ENCODE results near the gene SLIT3. TPM values are rescaled to one million over a fixed set of nuclear protein-coding genes. Genes with fewer than 3 reads are reported as not detected.

Gene SLIT3
- total RNA-seq, 2 experiments from 2014 or later = not detected

DNA sequence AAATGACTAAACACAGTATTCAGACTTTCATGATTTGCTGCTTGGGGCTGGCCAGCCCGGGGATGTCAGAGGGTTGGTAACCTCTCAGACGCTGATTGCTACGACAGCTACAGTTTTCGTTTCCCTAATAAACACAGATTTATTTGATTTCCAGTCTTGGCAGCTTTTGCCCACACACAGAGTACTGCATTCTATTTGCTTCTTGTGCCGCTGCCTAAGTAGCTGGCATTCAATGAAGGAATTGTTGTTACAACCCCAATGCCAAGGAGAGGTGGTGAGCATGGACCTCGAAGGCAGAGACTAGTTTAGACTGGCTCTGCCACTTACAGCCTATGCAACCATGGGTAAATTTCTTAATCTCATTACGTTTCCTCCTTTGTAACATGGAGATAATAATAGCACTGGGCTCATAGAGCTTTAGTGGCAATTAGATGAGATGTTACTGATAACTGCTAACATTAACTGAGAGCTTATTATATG, 474.7 kb downstream of the SLIT3 start:
- intact Hi-C loops (cut with DNase I, micrococcal nuclease) = no loop called here
- Histone ChIP-seq H3K27ac (ENCODE audit: low read depth in 1 of 2, low read length in 2 of 2) (no peak overlapping the region), H3K36me3 (ENCODE audit: insufficient read depth, low read length) (no peaks in the 10 kb centered on the region), H3K9me3 (ENCODE audit: control insufficient read depth in 1 of 2, insufficient read depth in 1 of 2, low read length in 2 of 2) (no peaks in the 10 kb centered on the region), H3K4me3 (ENCODE audit: low read length) (no peak overlapping the region), H3K27me3 (ENCODE audit: control insufficient read depth in 1 of 2, insufficient read depth in 2 of 2, low read length in 2 of 2) (no peaks in the 10 kb centered on the region), H3K4me1 (ENCODE audit: insufficient read depth, low read length) (no peaks in the 10 kb centered on the region)
- no peak overlapping the region for H3K4me3 Mint-ChIP-seq
- ChIA-PET CTCF (no interaction called here), POLR2A (no interaction called here)
- ATAC-seq (ENCODE audit: poor library complexity) (no peak), DNase-seq (no peak)
- H3K27ac Mint-ChIP-seq = no peak overlapping the region
- H3K36me3 Mint-ChIP-seq (ENCODE audit: low read depth) = no peaks in the 10 kb centered on the region
- H3K9me3 Mint-ChIP-seq = no peaks in the 10 kb centered on the region
- H3K4me1 Mint-ChIP-seq (ENCODE audit: low read depth) = no peaks in the 10 kb centered on the region
- TF ChIP-seq, protein P1, sequence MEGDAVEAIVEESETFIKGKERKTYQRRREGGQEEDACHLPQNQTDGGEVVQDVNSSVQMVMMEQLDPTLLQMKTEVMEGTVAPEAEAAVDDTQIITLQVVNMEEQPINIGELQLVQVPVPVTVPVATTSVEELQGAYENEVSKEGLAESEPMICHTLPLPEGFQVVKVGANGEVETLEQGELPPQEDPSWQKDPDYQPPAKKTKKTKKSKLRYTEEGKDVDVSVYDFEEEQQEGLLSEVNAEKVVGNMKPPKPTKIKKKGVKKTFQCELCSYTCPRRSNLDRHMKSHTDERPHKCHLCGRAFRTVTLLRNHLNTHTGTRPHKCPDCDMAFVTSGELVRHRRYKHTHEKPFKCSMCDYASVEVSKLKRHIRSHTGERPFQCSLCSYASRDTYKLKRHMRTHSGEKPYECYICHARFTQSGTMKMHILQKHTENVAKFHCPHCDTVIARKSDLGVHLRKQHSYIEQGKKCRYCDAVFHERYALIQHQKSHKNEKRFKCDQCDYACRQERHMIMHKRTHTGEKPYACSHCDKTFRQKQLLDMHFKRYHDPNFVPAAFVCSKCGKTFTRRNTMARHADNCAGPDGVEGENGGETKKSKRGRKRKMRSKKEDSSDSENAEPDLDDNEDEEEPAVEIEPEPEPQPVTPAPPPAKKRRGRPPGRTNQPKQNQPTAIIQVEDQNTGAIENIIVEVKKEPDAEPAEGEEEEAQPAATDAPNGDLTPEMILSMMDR (IDR thresholded peaks at IDR 0.05) = no peak
- no peaks in the 10 kb centered on the region for H3K27me3 Mint-ChIP-seq

DNA sequence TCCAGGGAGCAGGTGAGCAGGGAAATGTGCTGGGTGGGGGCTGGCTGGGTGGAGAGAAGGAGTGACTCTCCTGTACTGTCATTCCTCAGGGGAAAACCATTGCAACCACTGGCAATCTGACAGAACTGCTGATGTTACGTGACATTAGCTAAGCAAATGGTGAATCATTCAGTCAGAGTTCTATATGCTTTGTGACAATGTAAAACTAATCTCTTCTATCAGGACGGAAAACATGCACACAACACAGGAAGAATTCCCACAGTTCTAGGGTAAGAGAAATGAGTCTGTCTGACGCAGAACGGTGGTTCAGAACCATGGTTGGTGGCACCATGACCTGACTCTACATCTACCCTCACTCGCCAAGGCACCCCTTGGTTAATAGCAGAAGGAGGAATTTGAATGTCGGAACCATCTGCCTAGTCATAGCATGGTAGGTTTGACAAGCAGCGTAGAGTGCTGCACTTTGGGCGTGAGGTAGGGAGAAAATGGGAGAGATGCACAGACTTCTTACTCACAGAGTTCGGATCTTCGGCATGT, 478.1 kb downstream of the SLIT3 start:
- H3K27me3 Mint-ChIP-seq = no peaks in the 10 kb centered on the region
- POLR2A ChIA-PET = no interaction called here
- no peaks in the 10 kb centered on the region for H3K4me1 Mint-ChIP-seq (ENCODE audit: low read depth)
- H3K9me3 Mint-ChIP-seq = no peaks in the 10 kb centered on the region
- no peak for ATAC-seq (ENCODE audit: poor library complexity)
- H3K9me3 ChIP-seq (ENCODE audit: control insufficient read depth in 1 of 2, insufficient read depth in 1 of 2, low read length in 2 of 2) = no peaks in the 10 kb centered on the region
- H3K27me3 ChIP-seq (ENCODE audit: control insufficient read depth in 1 of 2, insufficient read depth in 2 of 2, low read length in 2 of 2) = no peaks in the 10 kb centered on the region
- TF ChIP-seq, protein P1 (IDR thresholded peaks at IDR 0.05) = no peak
- no peak overlapping the region for H3K27ac ChIP-seq (ENCODE audit: low read depth in 1 of 2, low read length in 2 of 2)
- intact Hi-C loops (cut with DNase I, micrococcal nuclease) = no loop called here
- no peaks in the 10 kb centered on the region for H3K36me3 Mint-ChIP-seq (ENCODE audit: low read depth)
- DNase-seq = no peak
- no peak overlapping the region for H3K27ac Mint-ChIP-seq
- CTCF ChIA-PET = no interaction called here
- no peak overlapping the region for H3K4me3 Mint-ChIP-seq
- no peaks in the 10 kb centered on the region for H3K4me1 ChIP-seq (ENCODE audit: insufficient read depth, low read length)
- H3K36me3 ChIP-seq (ENCODE audit: insufficient read depth, low read length) = no peaks in the 10 kb centered on the region
- no peak overlapping the region for H3K4me3 ChIP-seq (ENCODE audit: low read length)

DNA sequence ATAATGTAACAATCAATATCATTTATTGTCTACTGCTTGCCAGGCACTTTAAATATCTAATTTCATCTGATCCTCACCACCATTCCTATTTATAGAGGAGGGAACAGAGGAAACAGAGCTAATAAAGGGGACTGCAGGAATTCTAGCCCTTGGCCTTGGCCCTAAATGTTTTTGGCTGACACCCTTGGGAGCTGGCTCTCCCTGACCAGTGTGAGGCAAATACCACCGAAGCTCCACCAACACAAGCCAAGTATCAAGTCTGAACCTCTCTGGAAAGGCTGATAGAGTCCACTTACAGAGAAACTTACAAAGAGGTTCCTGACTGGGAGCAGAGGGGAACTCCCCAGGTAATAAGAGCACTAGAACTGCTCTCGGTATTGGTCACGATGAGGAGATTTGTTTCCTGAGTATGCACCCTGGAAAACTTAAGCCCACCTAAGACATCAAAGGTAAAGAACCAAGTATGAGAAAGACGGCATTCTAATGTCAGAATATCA, 478.6 kb downstream of the SLIT3 start:
- no peak overlapping the region for H3K4me3 Mint-ChIP-seq
- H3K4me1 ChIP-seq (ENCODE audit: insufficient read depth, low read length) = no peaks in the 10 kb centered on the region
- H3K36me3 Mint-ChIP-seq (ENCODE audit: low read depth) = no peaks in the 10 kb centered on the region
- H3K27ac Mint-ChIP-seq = no peak overlapping the region
- ChIA-PET POLR2A (no interaction called here), CTCF (no interaction called here)
- no peak overlapping the region for H3K4me3 ChIP-seq (ENCODE audit: low read length)
- H3K27me3 ChIP-seq (ENCODE audit: control insufficient read depth in 1 of 2, insufficient read depth in 2 of 2, low read length in 2 of 2) = no peaks in the 10 kb centered on the region
- ATAC-seq (ENCODE audit: poor library complexity) = no peak
- TF ChIP-seq, protein P1 (IDR thresholded peaks at IDR 0.05) = no peak
- DNase-seq = no peak
- no peaks in the 10 kb centered on the region for H3K9me3 Mint-ChIP-seq
- intact Hi-C loops (cut with DNase I, micrococcal nuclease) = no loop called here
- H3K27ac ChIP-seq (ENCODE audit: low read depth in 1 of 2, low read length in 2 of 2) = no peak overlapping the region
- no peaks in the 10 kb centered on the region for H3K9me3 ChIP-seq (ENCODE audit: control insufficient read depth in 1 of 2, insufficient read depth in 1 of 2, low read length in 2 of 2)
- no peaks in the 10 kb centered on the region for H3K27me3 Mint-ChIP-seq
- no peaks in the 10 kb centered on the region for H3K36me3 ChIP-seq (ENCODE audit: insufficient read depth, low read length)
- no peaks in the 10 kb centered on the region for H3K4me1 Mint-ChIP-seq (ENCODE audit: low read depth)
